Colonic mucosa (tissue), 4 donors: ENCODE data around the gene POLD4. TPM values are rescaled to one million over a fixed set of nuclear protein-coding genes. Genes with fewer than 3 reads are reported as not detected.

Experiments used
- DNase-seq: peaks from one replicate; pipeline ENCODE4 v3.0.0-alpha.2; 2020
- H3K27ac ChIP-seq: fragments of 200-600 bp; one replicate; pipeline ENCODE4 v1.8.0; 2021
- H3K27me3 ChIP-seq: fragments of 200-600 bp; one replicate; pipeline ENCODE4 v1.8.0; 2021
- H3K36me3 ChIP-seq: fragments of 200-600 bp; one replicate; pipeline ENCODE4 v1.8.0; 2021
- H3K4me1 ChIP-seq: fragments of 200-600 bp; one replicate; pipeline ENCODE4 v1.8.0; 2021; ENCODE audit warnings: mild to moderate bottlenecking
- H3K4me3 ChIP-seq: fragments of 200-600 bp; one replicate; pipeline ENCODE4 v1.8.0; 2021
- H3K9ac ChIP-seq, 2 donors: one replicate each; pipeline ENCODE4 v1.7.0; 2013; ENCODE audit warnings: control low read depth in 2 of 2, low read depth in 2 of 2, low read length in 2 of 2
- H3K9me3 ChIP-seq: fragments of 200-600 bp; one replicate; pipeline ENCODE4 v1.8.0; 2021
- intact Hi-C: fragments of 100-400 bp; cut with DNase I; formaldehyde crosslinking; loops from one replicate; pipeline ENCODE4 v1.14.1; 2022
- total RNA-seq, 2 donors: library from RNA; stranded (reverse); fragmentation: NEBNext Ultra II Directional in 1 of 2; extraction: Animal tissue kit (Norgen Biotek cat#: 25700) in 1 of 2; gene quantifications; one replicate each; pipeline ENCODE4 v1.2.1, GENCODE V29; 2021
- TF ChIP-seq, protein P1 (sequence below): fragments of 200-600 bp; IDR thresholded peaks from one replicate; pipeline ENCODE4 v1.8.0; 2022; ENCODE audit warnings: antibody characterized with exemption, mild to moderate bottlenecking
- donor health status: healthy.
- donor health status: DM: no; HTN: no; CAD: no.
- donor health status: DM: no; HTN: no; CAD: no.

POLD4 gene
- total RNA-seq, 2 donors from 2014 or later: 186 to 203 TPM

GRCh38 chr11:67384851-67385366, 31.6 kb upstream of the POLD4 start:
- Histone ChIP-seq H3K27me3 (no peaks in the 10 kb centered on the region), H3K4me3 (no peak overlapping the region), H3K9me3 (no peaks in the 10 kb centered on the region), H3K27ac (no peak overlapping the region), H3K36me3 (no peaks in the 10 kb centered on the region), H3K4me1 (no peaks in the 10 kb centered on the region), H3K9ac (peak overlapping the region in 1 of 2 donors; percentile 34)
- TF ChIP-seq, protein P1, sequence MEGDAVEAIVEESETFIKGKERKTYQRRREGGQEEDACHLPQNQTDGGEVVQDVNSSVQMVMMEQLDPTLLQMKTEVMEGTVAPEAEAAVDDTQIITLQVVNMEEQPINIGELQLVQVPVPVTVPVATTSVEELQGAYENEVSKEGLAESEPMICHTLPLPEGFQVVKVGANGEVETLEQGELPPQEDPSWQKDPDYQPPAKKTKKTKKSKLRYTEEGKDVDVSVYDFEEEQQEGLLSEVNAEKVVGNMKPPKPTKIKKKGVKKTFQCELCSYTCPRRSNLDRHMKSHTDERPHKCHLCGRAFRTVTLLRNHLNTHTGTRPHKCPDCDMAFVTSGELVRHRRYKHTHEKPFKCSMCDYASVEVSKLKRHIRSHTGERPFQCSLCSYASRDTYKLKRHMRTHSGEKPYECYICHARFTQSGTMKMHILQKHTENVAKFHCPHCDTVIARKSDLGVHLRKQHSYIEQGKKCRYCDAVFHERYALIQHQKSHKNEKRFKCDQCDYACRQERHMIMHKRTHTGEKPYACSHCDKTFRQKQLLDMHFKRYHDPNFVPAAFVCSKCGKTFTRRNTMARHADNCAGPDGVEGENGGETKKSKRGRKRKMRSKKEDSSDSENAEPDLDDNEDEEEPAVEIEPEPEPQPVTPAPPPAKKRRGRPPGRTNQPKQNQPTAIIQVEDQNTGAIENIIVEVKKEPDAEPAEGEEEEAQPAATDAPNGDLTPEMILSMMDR: no peak
- intact Hi-C loops: loop anchor here (5.0 kb wide), 2 partner anchors 38 to 118 kb away; partner anchors contain the start of gene GRK2
- no peak for DNase-seq

- Histone ChIP-seq H3K4me1 (peaks cover 4% of the 10 kb centered on the region), H3K36me3 (no peaks in the 10 kb centered on the region), H3K9me3 (no peaks in the 10 kb centered on the region), H3K27me3 (no peaks in the 10 kb centered on the region), H3K4me3 (no peak overlapping the region), H3K9ac (peak overlapping the region in 1 of 2 donors; percentile 55), H3K27ac (no peak overlapping the region)
- DNase-seq: peak; percentile 88
- TF ChIP-seq, protein P1: peak; percentile 95
- intact Hi-C loops: loop anchor here (5.0 kb wide), 2 partner anchors 35 to 115 kb away; partner anchors contain the start of gene GRK2
These were observed 29.2 kb upstream of the POLD4 start for GRCh38 chr11:67382276-67383136.

- intact Hi-C loops: loop anchor here (5.0 kb wide), 2 partner anchors 34 to 114 kb away; partner anchors contain the start of gene GRK2
- TF ChIP-seq, protein P1: no peak
- no peaks in the 10 kb centered on the region for H3K27me3 ChIP-seq
- no peak overlapping the region for H3K27ac ChIP-seq
- no peak overlapping the region for H3K4me3 ChIP-seq
- peak; percentile 33 for DNase-seq
- H3K4me1 ChIP-seq: peaks cover 4% of the 10 kb centered on the region
- no peaks in the 10 kb centered on the region for H3K9me3 ChIP-seq
- no peaks in the 10 kb centered on the region for H3K36me3 ChIP-seq
- no peak overlapping the region for H3K9ac ChIP-seq
These were observed 28.1 kb upstream of the POLD4 start for GRCh38 chr11:67381244-67381972.

GRCh38 chr11:67379061-67380058, 26.0 kb upstream of the POLD4 start:
- DNase-seq: no peak
- H3K4me1 ChIP-seq: peaks cover 9% of the 10 kb centered on the region

More at GRCh38 chr11:67379061-67380058, 26.0 kb upstream of the POLD4 start:
- Histone ChIP-seq H3K9ac (no peak overlapping the region), H3K27me3 (no peaks in the 10 kb centered on the region), H3K4me3 (no peak overlapping the region), H3K36me3 (no peaks in the 10 kb centered on the region), H3K27ac (no peak overlapping the region), H3K9me3 (no peaks in the 10 kb centered on the region)
- intact Hi-C loops: loop anchor here (5.0 kb wide), 2 partner anchors 32 to 112 kb away; partner anchors contain the start of gene GRK2
- TF ChIP-seq, protein P1: no peak
